ENCODE results near the gene COL27A1.

COL27A1 gene

DNA sequence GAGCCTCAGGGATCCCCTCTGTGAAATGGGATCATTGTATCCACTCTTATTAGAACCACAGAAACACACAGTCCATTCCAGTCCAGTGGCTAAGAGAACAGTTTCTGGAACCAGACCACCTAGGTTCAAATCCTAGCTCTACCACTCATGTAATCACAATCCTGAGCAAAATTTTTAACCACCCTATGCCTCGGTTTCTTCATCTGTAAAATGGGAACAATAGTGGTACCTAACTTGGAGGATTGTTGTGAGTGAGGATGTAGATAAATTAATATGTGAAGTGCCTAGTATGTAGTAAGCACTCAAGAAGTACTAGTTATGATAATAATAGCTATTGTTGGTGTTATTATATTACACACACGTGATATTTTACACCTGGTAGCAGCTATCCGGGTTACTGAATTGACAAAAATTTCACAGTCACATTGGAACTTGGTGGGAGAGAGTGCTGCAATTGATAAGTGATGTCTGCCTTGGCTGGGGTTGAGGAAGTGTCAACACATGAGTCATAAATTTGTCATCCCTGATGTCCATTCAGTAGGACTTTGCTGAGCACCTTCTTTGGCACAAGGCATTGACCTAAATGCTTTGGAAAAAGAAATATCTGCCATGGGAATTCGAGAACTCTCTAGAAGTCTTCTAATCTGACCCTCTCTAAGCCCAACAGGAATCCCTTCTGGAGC, 68.4 kb downstream of the COL27A1 start:
- Histone ChIP-seq H3K9me3 (ENCODE audit: control insufficient read depth, insufficient read depth, low read depth, low read length) (no peaks in the 10 kb centered on the region), H3K4me3 (ENCODE audit: low read depth, low read length) (no peak overlapping the region), H3K27ac (ENCODE audit: extremely low read depth, low read depth, low read length) (no peak overlapping the region), H3K4me1 (ENCODE audit: control insufficient read depth, insufficient read depth, low read length) (no peaks in the 10 kb centered on the region), H3K36me3 (ENCODE audit: control insufficient read depth in 2 of 2, insufficient read depth in 1 of 2, low read length in 2 of 2) (no peaks in the 10 kb centered on the region)
- TF ChIP-seq TRIM28 (IDR thresholded peaks at IDR 0.05; ENCODE audit: borderline replicate concordance, low read length): no peak
- TF ChIP-seq, protein P1, sequence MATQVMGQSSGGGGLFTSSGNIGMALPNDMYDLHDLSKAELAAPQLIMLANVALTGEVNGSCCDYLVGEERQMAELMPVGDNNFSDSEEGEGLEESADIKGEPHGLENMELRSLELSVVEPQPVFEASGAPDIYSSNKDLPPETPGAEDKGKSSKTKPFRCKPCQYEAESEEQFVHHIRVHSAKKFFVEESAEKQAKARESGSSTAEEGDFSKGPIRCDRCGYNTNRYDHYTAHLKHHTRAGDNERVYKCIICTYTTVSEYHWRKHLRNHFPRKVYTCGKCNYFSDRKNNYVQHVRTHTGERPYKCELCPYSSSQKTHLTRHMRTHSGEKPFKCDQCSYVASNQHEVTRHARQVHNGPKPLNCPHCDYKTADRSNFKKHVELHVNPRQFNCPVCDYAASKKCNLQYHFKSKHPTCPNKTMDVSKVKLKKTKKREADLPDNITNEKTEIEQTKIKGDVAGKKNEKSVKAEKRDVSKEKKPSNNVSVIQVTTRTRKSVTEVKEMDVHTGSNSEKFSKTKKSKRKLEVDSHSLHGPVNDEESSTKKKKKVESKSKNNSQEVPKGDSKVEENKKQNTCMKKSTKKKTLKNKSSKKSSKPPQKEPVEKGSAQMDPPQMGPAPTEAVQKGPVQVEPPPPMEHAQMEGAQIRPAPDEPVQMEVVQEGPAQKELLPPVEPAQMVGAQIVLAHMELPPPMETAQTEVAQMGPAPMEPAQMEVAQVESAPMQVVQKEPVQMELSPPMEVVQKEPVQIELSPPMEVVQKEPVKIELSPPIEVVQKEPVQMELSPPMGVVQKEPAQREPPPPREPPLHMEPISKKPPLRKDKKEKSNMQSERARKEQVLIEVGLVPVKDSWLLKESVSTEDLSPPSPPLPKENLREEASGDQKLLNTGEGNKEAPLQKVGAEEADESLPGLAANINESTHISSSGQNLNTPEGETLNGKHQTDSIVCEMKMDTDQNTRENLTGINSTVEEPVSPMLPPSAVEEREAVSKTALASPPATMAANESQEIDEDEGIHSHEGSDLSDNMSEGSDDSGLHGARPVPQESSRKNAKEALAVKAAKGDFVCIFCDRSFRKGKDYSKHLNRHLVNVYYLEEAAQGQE (tag by site-specific recombination; IDR thresholded peaks at IDR 0.05): no peak
- TF ChIP-seq ZNF23 (tag by site-specific recombination; IDR thresholded peaks at IDR 0.05; ENCODE audit: borderline replicate concordance): peak; percentile 94
- TF ChIP-seq ZNF501 (tag by site-specific recombination; IDR thresholded peaks at IDR 0.05): no peak
- no peak for TF ChIP-seq GLI2 (tag by site-specific recombination; IDR thresholded peaks at IDR 0.05; ENCODE audit: borderline replicate concordance, low read depth)
- peak; percentile 23; the same call in 1 of the 2 replicates for TF ChIP-seq GLIS1 (tag by site-specific recombination; IDR thresholded peaks at IDR 0.05)
- TF ChIP-seq ZNF433 (tag by site-specific recombination; IDR thresholded peaks at IDR 0.05; ENCODE audit: low read depth): no peak
- TF ChIP-seq, protein P2, sequence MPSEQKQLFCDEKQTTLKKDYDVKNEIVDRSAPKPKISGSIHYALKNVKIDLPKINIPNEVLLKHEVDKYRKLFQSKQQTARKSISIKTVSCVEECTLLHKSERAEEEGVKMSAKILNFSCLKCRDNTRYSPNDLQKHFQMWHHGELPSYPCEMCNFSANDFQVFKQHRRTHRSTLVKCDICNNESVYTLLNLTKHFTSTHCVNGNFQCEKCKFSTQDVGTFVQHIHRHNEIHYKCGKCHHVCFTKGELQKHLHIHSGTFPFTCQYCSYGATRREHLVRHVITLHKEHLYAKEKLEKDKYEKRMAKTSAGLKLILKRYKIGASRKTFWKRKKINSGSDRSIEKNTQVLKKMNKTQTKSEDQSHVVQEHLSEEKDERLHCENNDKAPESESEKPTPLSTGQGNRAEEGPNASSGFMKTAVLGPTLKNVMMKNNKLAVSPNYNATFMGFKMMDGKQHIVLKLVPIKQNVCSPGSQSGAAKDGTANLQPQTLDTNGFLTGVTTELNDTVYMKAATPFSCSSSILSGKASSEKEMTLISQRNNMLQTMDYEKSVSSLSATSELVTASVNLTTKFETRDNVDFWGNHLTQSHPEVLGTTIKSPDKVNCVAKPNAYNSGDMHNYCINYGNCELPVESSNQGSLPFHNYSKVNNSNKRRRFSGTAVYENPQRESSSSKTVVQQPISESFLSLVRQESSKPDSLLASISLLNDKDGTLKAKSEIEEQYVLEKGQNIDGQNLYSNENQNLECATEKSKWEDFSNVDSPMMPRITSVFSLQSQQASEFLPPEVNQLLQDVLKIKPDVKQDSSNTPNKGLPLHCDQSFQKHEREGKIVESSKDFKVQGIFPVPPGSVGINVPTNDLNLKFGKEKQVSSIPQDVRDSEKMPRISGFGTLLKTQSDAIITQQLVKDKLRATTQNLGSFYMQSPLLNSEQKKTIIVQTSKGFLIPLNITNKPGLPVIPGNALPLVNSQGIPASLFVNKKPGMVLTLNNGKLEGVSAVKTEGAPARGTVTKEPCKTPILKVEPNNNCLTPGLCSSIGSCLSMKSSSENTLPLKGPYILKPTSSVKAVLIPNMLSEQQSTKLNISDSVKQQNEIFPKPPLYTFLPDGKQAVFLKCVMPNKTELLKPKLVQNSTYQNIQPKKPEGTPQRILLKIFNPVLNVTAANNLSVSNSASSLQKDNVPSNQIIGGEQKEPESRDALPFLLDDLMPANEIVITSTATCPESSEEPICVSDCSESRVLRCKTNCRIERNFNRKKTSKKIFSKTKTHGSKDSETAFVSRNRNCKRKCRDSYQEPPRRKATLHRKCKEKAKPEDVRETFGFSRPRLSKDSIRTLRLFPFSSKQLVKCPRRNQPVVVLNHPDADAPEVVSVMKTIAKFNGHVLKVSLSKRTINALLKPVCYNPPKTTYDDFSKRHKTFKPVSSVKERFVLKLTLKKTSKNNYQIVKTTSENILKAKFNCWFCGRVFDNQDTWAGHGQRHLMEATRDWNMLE (tag by site-specific recombination; conservative IDR thresholded peaks at IDR 0.05; ENCODE audit: low read depth): no peak
- peak; percentile 63 for TF ChIP-seq ZBTB17 (tag by site-specific recombination; IDR thresholded peaks at IDR 0.05)
- TF ChIP-seq, protein P3, sequence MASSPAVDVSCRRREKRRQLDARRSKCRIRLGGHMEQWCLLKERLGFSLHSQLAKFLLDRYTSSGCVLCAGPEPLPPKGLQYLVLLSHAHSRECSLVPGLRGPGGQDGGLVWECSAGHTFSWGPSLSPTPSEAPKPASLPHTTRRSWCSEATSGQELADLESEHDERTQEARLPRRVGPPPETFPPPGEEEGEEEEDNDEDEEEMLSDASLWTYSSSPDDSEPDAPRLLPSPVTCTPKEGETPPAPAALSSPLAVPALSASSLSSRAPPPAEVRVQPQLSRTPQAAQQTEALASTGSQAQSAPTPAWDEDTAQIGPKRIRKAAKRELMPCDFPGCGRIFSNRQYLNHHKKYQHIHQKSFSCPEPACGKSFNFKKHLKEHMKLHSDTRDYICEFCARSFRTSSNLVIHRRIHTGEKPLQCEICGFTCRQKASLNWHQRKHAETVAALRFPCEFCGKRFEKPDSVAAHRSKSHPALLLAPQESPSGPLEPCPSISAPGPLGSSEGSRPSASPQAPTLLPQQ (tag by site-specific recombination; IDR thresholded peaks at IDR 0.05): no peak
- TF ChIP-seq YY2 (tag by site-specific recombination; IDR thresholded peaks at IDR 0.05): no peak
- ChIA-PET POLR2A (interaction anchor here (0.7 kb wide), 1 partner anchor 68 kb away, joined by 3 read pairs; the partner anchor contains the start of gene COL27A1), CTCF (interaction anchor here (0.6 kb wide), 1 partner anchor 181 kb away, joined by 3 read pairs; no protein-coding TSS in a partner anchor)

DNA sequence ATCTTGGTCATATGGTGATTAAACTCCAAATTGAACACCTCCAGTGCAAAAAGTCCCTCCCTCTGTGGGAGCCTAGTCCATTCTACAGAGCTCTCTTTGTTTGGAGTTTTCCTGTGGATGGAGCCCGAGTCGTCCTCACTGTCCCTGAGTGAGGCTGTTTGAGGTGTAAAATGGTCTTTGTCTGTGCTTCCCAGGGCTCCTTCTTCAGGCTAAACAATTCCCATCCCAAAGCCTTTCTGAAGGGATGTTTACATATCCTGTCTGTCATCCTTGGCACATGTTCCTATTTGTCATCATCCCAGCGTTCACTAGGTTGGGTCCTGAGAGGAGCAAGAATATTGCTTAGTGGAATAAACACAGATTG, 68.9 kb downstream of the COL27A1 start:
- Histone ChIP-seq H3K36me3 (ENCODE audit: control insufficient read depth in 2 of 2, insufficient read depth in 1 of 2, low read length in 2 of 2) (no peaks in the 10 kb centered on the region), H3K27ac (ENCODE audit: extremely low read depth, low read depth, low read length) (no peak overlapping the region), H3K4me3 (ENCODE audit: low read depth, low read length) (no peak overlapping the region), H3K4me1 (ENCODE audit: control insufficient read depth, insufficient read depth, low read length) (no peaks in the 10 kb centered on the region), H3K9me3 (ENCODE audit: control insufficient read depth, insufficient read depth, low read depth, low read length) (no peaks in the 10 kb centered on the region)
- ChIA-PET POLR2A (no interaction called here), CTCF (interaction anchor here (0.6 kb wide), 1 partner anchor 181 kb away, joined by 3 read pairs; no protein-coding TSS in a partner anchor)
- 0 out of 2 replicates have a peak, but pooled peaks have one; percentile 17 for TF ChIP-seq ZBTB20 (tag by site-specific recombination; IDR thresholded peaks at IDR 0.05)
- no peak for TF ChIP-seq ZNF585B (tag by site-specific recombination; IDR thresholded peaks at IDR 0.05)
- no peak for TF ChIP-seq YY1 (tag by site-specific recombination; IDR thresholded peaks at IDR 0.05)
- TF ChIP-seq KLF10 (tag by site-specific recombination; IDR thresholded peaks at IDR 0.05): no peak

All from HEK293 (cell line).